ENCODE results near the gene MT1G. TPM values are rescaled to one million over a fixed set of nuclear protein-coding genes. Genes with fewer than 3 reads are reported as not detected.
A peak's percentile ranks its signal among the peaks of the same experiment; 100 is the strongest.
"Not testable (repeated sequence)": the region's sequence is repeated elsewhere in the genome, so short reads cannot be mapped to it uniquely, and the experiment has no call there.

MT1G gene
- 1.3 TPM for total RNA-seq
- long read RNA-seq = 0 reads

DNA sequence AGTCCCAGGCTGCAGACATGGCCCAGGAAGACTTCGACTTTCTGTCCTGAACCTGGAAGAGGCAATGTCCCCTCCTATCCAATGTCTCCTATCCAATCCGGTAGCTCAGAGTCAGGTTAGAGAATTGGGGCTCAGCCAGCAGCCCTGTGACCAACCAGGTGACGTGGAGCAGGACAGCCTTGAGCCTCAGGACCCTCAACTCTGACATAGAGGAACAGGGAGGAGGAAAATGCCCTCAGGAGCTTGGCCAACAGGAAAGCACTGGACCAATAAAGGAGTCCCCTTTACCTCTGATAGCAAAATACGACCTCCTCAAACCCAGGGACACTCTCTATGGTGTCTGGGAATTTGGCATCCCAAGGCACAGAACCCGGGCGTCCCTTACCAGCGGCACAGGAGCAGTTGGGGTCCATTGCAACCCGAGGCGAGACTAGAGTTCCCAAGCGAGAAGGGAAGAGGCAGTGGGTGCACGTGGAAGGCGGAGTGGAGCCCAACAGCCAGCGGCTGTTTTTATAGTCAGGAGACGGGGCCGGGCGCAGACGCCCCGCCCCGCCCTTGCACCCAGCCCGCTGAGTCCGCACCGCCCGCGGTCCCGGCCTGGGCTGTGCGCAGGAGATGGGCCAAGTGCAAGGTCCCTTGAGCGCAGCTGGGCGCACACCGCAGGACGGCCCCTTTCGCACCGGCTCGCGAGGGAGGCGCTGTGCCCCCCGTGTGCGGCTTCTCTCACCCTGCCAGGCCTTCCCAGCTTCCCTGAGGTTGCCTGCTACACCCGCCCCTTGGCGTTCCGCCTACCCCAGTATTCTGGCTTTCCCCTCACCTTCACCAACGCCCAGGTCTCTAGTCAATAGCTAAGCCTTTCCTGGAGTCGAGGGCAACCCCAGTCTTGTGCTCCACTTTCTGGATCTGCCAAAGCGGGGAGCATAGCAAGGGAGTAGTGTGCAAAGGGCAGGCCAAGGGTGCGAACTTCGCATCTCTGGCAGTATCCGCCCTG, at the start of gene MT1G:
Gene MT1G, minus strand, starts transcription at position 485 of the 991 bp plus-strand sequence. Its CDS starts 72 bp downstream, at position 413.
- DNase-seq (peak; percentile 74), ATAC-seq (ENCODE audit: poor library complexity) (peak; percentile 93)
- intact Hi-C loops (cut with DNase I) = no loop called here

DNA sequence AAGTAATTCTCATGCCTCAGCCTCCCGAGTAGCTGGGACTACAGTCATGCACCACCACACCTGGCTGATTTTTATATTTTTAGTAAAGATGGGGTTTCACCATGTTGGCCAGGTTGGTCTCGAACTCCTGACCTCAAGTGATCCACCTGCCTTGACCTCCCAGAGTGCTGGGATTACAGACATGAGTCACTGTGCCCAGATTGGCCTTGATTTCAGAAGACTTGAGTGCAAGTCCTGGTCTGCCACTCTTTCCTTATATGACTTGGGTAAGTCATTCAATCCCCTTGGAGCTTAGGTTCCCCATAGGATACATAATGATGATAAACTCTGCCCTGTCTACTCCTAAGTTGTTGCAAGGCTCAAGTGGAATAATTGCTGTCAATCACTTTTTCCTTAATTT, 49.7 kb upstream of the MT1G start:
- DNase-seq; intact Hi-C loops (cut with DNase I); ATAC-seq (ENCODE audit: poor library complexity): not testable (repeated sequence)

DNA sequence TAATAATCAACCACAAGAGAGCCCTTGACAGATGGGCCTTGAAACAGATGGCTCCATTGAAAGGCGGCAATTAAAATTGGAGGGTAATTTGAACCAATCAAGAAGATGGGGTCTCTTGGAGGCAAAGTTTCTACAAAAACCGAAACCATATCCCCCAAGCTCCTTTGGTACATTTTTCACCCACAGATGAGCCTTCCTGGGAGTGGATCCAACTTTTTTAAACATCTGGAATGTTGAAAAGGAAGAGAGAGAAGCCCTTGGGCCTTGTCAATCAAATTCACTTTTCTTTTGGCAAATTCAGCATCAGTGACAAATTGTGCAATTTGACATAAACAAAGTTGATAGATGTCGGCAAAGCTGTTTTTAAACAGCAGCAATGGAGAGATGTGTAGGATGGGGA, 48.9 kb upstream of the MT1G start:
- no peak for ATAC-seq (ENCODE audit: poor library complexity)
- intact Hi-C loops (cut with DNase I) = no loop called here

DNA sequence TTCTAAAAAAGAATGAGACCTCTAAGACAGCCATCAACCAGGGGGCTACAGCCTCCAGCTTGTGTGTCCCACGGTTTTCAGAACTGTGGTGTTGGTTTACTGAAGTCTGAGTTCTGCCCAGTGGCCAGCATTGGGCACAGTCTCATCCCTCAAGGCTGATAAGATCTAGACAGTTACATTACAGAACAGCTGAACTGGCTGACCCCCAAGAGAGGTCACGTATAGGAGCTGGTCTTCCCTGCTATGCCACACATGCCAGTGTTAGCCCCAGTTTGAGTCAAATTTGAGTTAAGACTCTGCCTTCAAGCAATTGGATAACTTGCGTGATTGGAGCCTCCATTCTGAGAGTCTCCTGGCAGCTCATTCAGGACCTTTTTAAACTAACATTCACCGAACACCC, 47.3 kb upstream of the MT1G start:
- no peak for ATAC-seq (ENCODE audit: poor library complexity)
- DNase-seq = no peak
- intact Hi-C loops (cut with DNase I) = no loop called here

More for the DNA sequence above, 48.9 kb upstream of the MT1G start:
- DNase-seq = no peak

DNA sequence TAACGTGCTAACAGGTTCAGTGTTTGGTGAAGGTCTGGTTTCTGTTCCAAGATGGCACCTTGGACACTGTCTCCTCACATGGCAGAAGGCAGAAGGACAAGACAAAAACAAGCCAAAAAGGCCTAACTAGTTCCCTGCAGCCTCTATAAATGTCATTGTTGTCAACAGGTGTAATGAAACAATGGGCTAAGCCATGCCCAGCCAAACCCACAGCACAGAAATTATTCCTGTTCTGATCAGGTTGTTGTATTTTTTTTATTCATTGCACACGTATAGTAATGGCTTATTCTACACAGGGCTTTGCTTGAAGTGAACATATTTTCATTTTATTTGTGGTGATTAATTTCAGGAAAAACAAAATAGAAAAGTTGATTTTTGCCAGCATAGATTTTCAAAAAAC, 45.9 kb upstream of the MT1G start:
- ATAC-seq (ENCODE audit: poor library complexity) (no peak), DNase-seq (no peak)
- intact Hi-C loops (cut with DNase I) = no loop called here

DNA sequence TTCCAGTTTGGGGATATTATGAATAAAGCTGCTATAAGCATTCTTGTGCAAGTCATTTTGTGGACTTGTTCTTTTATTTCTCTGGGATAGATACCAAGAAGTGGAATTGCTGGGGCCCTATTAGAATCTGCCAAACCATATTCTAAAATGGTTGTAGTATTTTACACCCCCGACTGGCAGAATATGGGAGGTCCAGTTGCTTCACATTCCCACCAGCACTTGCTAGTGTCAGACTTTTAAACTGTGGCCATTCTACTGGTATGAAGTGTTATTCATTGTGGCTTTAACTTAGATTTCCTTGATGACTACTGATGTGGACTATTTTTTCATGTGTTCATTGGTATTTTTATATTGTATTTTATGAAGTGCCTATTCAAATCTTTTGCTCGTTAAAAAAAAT, 44.0 kb upstream of the MT1G start:
- no peak for ATAC-seq (ENCODE audit: poor library complexity)

DNA sequence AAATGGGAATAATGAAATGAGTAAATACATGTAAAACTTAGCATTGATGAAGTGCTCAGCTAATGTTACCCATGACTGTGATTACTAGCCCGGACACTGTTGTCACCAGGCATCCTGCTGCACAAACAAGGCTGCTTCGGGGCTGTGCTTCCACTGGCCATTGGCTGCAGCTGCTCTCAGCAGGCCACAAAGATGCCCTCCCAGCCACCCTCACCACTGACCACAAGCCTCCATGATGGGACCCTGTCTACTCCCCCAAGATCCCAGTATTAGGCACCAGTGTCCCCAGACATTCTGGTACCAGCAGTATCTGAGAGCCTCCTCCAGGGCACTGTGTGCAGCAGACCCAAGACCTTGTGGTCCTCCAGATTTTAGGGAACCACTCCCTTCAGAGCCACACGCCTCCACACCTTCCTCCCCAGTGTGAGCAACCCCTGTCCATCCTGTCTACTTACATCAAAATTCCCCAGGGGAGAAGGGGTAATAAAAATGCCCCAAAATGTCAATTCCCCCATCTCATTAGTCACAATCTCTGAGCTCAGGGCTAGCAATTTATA, 42.4 kb upstream of the MT1G start:
- intact Hi-C loops (cut with DNase I) = no loop called here

More for the DNA sequence above, 44.0 kb upstream of the MT1G start:
- intact Hi-C loops (cut with DNase I) = no loop called here
- DNase-seq = no peak

DNA sequence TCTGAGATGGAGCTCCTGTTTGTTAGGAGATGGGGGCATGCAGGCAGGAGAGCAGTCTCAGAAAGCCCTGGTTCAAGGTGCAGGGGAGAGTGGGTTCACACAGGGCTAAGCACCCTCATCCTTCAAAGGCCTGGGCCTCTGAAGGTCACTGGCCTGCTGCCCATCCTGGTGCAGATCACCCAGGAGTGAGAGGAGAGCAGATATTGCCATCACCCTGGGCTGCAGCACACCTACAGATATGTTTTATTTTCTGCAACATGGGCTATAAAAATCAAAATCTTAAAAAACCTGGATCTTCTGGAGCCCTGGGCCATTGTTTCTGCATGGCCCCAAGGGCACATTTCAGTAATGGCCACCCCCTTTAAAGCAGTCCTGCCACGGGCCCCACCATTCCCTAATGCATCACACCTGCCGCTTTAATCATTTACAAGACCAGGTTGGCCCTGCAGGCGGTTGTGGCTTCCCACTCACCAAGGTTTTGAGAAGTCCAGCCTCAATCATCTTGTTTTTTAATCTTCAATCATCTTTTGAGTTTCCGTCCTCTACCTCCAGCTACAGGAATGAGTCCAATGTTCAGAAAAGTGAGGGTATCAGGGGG, 41.7 kb upstream of the MT1G start:
- intact Hi-C loops (cut with DNase I) = no loop called here
- ATAC-seq (ENCODE audit: poor library complexity) (no peak), DNase-seq (no peak)

More for the DNA sequence above, 42.4 kb upstream of the MT1G start:
- DNase-seq (no peak), ATAC-seq (ENCODE audit: poor library complexity) (no peak)

DNA sequence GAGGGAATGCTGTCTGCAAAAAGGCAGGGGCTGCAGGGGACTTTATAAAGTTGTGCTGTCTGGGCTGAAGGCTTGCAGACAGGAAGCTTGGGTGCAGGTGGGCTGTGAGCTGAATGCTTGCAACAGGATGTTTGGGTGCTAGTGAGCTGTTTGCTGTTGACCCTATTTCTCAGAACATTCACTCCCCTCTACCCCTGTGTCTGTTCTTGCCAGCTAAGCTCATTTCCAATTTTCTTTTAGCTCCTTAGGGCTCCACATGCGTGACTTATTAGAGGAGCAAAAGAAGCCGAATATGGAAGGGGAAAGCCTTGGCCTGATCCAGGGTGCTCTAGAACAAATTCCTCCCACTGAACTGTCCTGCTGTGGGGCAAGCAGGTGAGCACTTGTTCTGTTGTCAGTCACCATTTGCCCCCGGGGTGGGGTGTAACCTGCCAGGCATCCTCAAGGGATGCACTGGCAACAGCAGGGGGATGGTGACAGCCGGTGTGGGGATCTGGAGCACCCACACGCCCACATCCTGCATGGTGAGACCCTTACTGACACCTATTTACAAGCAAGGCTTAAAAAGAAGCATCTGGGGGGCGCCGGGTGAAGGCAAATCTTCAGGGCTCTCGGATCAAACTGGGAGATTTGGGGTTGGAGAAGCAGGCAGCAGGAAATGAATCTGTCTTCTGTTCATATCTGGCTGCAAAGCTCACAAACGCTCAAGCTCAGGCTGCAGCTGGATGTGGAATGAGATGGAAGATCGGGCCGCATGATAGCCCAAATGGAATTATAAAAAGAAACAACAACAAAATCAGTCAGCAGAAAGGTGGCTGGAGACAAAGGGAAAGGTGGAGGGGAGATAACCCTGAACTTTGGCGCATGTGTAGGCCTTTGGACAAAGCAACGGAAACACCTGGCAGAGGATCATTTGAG, 40.9 kb upstream of the MT1G start:
- intact Hi-C loops (cut with DNase I) = no loop called here
- ATAC-seq (ENCODE audit: poor library complexity) (no peak), DNase-seq (no peak)

DNA sequence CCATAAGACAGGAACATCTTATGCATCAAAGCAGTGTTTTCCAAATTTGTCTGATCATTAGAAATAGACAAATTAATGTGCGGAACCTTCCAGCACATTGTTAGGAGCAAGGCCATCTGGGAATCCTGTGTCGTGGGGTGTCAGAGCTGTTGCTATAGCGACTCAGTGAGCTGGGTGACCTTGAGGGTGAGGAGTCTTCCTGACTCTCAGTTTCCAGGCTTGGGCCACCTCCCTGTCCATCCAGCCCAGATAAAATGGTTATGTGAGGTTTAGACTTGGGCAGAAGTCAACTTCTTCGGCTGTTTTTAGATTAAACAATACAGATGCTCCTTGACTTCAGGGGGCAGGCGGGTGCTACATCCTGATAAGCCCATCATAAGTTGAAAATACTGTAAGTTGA, 35.0 kb upstream of the MT1G start:
- intact Hi-C loops (cut with DNase I) = loop anchor here (2.0 to 5.0 kb wide), 3 partner anchors 30 to 191 kb away; no protein-coding TSS in a partner anchor
- no peak for ATAC-seq (ENCODE audit: poor library complexity)
- DNase-seq = no peak

DNA sequence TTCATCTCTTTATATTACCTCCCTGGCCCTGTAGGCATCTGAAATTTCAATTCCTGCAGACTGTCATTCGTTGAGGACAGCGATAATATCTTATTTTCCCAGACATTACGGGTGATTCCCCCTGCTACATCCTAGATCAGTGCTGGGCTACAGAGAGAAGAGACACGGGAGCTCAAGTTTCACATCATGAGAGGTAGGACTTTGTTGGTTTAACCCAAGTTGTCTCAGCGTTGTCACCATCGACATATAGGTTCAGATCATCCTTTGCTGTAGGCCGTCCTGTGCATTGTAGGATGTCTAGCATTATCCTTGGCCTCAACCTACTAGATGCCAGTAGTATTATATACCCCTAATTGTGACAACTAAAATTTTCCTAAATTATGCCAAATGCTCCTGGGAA, 33.7 kb upstream of the MT1G start:
- DNase-seq (no peak), ATAC-seq (ENCODE audit: poor library complexity) (no peak)
- intact Hi-C loops (cut with DNase I) = loop anchor here (2.0 to 5.0 kb wide), 3 partner anchors 99 to 189 kb away; no protein-coding TSS in a partner anchor

DNA sequence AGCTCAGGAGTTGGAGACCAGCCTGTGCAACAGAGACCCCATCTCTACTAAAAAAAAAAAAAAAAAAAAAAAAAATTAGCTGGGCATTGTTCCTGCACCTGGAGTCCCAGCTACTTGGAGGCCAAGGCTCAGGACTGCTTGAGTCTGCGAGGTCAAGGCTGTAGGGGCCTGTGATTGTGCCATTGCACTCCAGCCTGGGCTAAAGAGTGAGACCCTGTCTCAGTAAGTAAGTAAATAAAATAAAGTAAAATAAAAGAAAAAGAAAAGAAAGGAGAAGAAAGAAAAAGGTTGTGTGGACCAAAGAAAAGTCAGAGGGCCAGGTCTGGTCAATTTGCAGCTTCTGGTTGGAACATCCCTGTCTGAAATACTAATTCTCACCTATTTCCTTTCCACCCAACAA, 32.8 kb upstream of the MT1G start:
- no peak for DNase-seq
- no peak for ATAC-seq (ENCODE audit: poor library complexity)
- intact Hi-C loops (cut with DNase I) = loop anchor here (2.0 to 5.0 kb wide), 3 partner anchors 98 to 188 kb away; no protein-coding TSS in a partner anchor

DNA sequence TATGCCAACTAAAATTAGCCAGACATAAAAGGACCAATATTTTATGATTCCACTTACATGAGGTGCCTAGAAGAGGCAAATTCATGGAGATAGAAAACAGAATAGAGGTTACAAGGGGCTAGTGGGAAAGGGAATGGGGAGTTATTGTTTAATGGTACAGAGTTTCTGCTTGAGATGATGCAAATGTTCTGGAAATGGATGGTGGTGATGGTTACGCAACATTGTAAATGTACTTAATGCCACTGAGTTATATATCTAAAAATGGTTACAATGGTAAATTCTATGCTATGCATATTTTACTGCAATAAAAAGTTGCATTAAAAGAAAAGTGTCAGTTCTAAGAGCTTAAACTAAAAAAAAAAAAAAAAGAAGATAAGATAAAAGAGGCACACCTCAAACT, 32.3 kb upstream of the MT1G start:
- no peak for ATAC-seq (ENCODE audit: poor library complexity)
- intact Hi-C loops (cut with DNase I) = loop anchor here (2.0 to 5.0 kb wide), 3 partner anchors 98 to 188 kb away; no protein-coding TSS in a partner anchor
- DNase-seq = no peak

DNA sequence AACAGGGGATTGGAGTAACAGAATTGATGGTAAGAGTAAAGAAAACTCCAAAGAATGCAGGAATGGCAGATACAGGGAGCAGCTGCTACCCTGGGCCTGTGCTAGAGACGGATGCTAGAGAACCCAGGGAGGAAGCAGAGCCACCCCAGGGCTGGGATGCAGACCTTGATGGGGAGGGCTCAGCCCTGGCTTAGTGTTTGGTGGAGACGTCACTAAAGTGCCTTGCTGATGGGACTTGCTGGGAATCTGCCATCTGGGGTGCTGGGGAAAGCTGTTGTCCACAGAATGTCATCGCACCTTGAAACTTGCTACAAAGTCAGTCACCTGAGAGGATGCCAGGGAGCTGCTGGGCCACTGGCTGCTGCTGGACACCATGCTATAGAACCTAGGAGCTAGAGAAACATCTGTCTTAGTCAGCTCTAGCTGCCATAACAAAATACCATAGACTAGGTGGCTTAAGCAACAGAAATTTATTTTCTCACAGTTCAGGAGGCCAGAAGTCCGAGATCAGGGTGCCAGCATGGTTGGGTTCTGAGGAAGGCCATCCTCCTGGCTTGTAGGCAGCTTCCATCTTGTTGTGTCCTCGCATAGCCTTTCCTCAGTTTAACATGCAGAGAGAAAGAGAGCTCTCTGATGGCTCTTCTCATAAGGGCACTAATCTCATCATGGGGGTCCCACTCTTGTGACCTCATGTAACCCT, 29.7 kb upstream of the MT1G start:
- DNase-seq (no peak), ATAC-seq (ENCODE audit: poor library complexity) (no peak)
- intact Hi-C loops (cut with DNase I) = no loop called here

DNA sequence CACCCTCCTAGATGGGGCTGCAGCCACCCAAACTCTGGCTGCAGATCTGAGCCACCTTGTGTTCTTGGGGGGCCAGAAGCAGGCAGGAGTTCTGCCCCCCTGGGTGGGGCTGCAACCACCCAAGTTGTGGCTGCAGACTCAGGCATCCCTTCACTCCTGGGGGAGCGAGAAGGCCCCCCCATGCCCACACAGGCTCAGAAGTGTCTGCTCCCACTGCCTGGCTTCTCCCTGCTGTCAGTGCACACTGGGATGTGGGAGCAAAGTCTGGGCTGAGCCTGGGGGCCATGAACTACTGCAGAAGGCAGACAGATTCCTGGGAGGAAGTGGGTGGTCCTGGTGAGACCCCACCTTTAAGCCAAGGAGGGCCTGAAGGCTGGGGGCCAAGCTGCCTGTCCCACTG, 27.4 kb upstream of the MT1G start:
- intact Hi-C loops (cut with DNase I) = no loop called here
- ATAC-seq (ENCODE audit: poor library complexity) = no peak
- DNase-seq = no peak

DNA sequence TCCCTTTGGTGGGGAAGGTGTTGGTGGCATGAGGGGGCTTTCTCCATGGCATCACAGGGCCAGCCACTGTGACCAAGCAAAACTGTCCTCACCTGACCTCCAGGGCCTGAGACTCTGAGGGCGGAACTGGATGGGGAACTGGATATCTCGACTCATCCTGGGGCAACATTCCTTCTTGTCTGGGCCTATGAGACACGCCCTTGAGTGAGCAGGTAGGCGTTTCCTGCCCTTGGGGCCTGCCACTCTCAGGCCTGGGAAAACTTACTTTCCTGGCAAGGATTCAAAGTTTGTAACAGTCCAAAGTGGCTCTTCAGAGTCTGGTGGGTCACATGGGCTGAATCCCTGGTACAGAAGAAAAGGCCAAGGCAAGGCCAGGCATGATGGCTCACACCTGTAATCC, 24.0 kb upstream of the MT1G start:
- intact Hi-C loops (cut with DNase I) = no loop called here
- ATAC-seq (ENCODE audit: poor library complexity) = peak; percentile 91
- no peak for DNase-seq

DNA sequence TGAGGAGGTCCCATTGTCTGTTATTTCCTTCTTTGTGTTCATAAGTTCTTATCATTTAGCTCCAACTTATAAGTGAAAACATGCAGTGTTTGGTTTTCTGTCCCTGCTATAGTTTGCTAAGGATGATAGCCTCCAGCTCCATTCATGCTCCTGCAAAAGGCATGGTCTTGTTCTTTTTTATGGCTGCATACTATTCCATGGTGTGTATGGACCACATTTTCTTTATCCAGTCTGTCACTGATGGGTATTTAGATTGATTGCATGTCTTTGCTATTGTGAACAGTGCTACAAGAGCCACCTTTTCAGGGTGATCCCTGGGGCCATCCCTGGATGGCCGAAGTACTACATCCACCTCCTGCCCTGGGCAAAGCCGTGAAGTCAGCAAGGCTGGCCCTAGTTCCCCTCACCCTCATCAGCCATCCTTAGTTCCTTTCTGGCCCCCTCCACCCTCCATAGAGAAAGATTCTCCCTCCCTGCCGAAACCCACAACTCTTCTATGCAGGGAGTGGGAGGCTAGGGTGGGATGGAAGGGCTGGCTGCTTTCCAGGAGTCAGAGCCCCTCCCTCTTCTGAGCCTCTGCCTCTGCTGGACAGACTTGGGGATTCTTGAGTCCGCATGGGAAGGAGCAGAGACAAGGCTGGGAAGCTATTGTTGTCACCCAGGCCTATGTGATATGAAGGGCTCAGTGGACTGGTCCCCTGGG, 22.7 kb upstream of the MT1G start:
- ATAC-seq (ENCODE audit: poor library complexity) = no peak

More for the DNA sequence above, 22.7 kb upstream of the MT1G start:
- intact Hi-C loops (cut with DNase I) = no loop called here
- no peak for DNase-seq

All from Right ventricle myocardium superior (tissue), 1 donor.